Mesothelial cell of epicardium (in vitro differentiated cells): ENCODE measurements around the gene FDXR. TPM values are rescaled to one million over a fixed set of nuclear protein-coding genes. Genes with fewer than 3 reads are reported as not detected.

ENCODE experiments used
- DNase-seq, 2 experiments: peaks; one replicate each; pipeline ENCODE4 v3.0.0; 2021; ENCODE audit warnings: low spot score in 2 of 2; ENCODE audit not compliant: unreplicated experiment in 2 of 2
- H3K27ac Mint-ChIP-seq: 2 replicates; pipeline ENCODE4 v1.8.0; 2021; ENCODE audit warnings: mixed read lengths
- H3K27me3 Mint-ChIP-seq: 2 replicates; pipeline ENCODE4 v1.8.0; 2021; ENCODE audit warnings: low read depth, mixed read lengths
- H3K36me3 Mint-ChIP-seq: 2 replicates; pipeline ENCODE4 v1.8.0; 2021; ENCODE audit warnings: mixed read lengths
- H3K4me1 Mint-ChIP-seq: 2 replicates; pipeline ENCODE4 v1.8.0; 2021; ENCODE audit warnings: mixed read lengths
- H3K4me3 Mint-ChIP-seq: 2 replicates; pipeline ENCODE4 v1.8.0; 2021; ENCODE audit warnings: mild to moderate bottlenecking, moderate library complexity, mixed read lengths
- H3K9me3 Mint-ChIP-seq: 2 replicates; pipeline ENCODE4 v1.8.0; 2021; ENCODE audit warnings: mixed read lengths
- CTCF ChIP-seq: fragments of 200-600 bp; sonication (generic); IDR thresholded peaks from one replicate; pipeline ENCODE4 v1.5.0; 2021; ENCODE audit warnings: antibody characterized with exemption; ENCODE audit not compliant: unreplicated experiment
- total RNA-seq: library from RNA; stranded (reverse); gene quantifications from 3 replicates; pipeline ENCODE4 v1.2.1, GENCODE V29; 2021

The FDXR gene
- total RNA-seq, 1 donor from 2014 or later, result 20.4 TPM

GRCh38 chr17:74853048-74853397 lies 19.8 kb downstream of the FDXR start:
- H3K4me3 Mint-ChIP-seq, result peak overlapping the region; percentile 63
- DNase-seq, result no peak
- no peaks in the 10 kb centered on the region for H3K9me3 Mint-ChIP-seq
- H3K27me3 Mint-ChIP-seq, result peaks cover 88% of the 10 kb centered on the region
- TF ChIP-seq CTCF, result no peak
- no peaks in the 10 kb centered on the region for H3K36me3 Mint-ChIP-seq
- no peak overlapping the region for H3K27ac Mint-ChIP-seq
- peaks cover 9% of the 10 kb centered on the region for H3K4me1 Mint-ChIP-seq

- no peaks in the 10 kb centered on the region for H3K9me3 Mint-ChIP-seq
- no peak overlapping the region for H3K27ac Mint-ChIP-seq
- TF ChIP-seq CTCF, result no peak
- peaks cover 83% of the 10 kb centered on the region for H3K27me3 Mint-ChIP-seq
- peaks cover 9% of the 10 kb centered on the region for H3K4me1 Mint-ChIP-seq
- DNase-seq, result peak; percentile 45 to 70
- peak overlapping the region; percentile 63 for H3K4me3 Mint-ChIP-seq
- H3K36me3 Mint-ChIP-seq, result no peaks in the 10 kb centered on the region
Measured at GRCh38 chr17:74852237-74853047, 20.4 kb downstream of the FDXR start.

- no peak for TF ChIP-seq CTCF
- Mint-ChIP-seq H3K4me1 (peaks cover 9% of the 10 kb centered on the region), H3K4me3 (no peak overlapping the region), H3K9me3 (no peaks in the 10 kb centered on the region), H3K36me3 (no peaks in the 10 kb centered on the region), H3K27ac (no peak overlapping the region), H3K27me3 (peaks cover 78% of the 10 kb centered on the region)
- DNase-seq, result no peak
Measured at GRCh38 chr17:74851612-74852236, 21.1 kb downstream of the FDXR start.

- no peaks in the 10 kb centered on the region for H3K36me3 Mint-ChIP-seq
- no peak for TF ChIP-seq CTCF
- DNase-seq, result no peak
- H3K4me3 Mint-ChIP-seq, result no peak overlapping the region
- H3K27me3 Mint-ChIP-seq, result peaks cover 77% of the 10 kb centered on the region
- H3K9me3 Mint-ChIP-seq, result no peaks in the 10 kb centered on the region
- H3K4me1 Mint-ChIP-seq, result peaks cover 9% of the 10 kb centered on the region
- H3K27ac Mint-ChIP-seq, result no peak overlapping the region
Measured at GRCh38 chr17:74850914-74851313, 21.9 kb downstream of the FDXR start.

DNA sequence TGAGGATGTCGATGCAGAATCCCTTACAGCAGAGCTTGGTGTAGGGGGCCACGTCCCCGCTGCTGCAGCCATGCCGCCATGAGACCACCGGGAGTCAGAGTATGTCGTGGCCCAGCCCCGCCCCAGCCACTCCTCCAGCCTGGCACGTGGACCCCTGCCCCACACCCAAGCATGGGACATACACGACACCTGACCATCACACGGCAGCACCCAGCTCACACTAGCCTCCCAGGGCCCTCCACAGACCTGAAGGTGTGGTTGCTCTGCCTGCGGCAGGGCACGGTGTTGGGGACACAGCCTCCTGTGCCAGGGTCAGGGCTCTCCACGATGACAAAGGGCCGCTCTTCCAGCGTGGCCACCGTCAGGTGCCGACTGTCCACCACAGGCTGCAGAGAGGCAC lies 22.5 kb downstream of the FDXR start:
- Mint-ChIP-seq H3K27me3 (peaks cover 77% of the 10 kb centered on the region), H3K4me1 (peaks cover 9% of the 10 kb centered on the region), H3K9me3 (no peaks in the 10 kb centered on the region), H3K4me3 (no peak overlapping the region), H3K27ac (no peak overlapping the region), H3K36me3 (no peaks in the 10 kb centered on the region)
- no peak for TF ChIP-seq CTCF
- DNase-seq, result no peak
